Adrenal gland (tissue), 5 donors: ENCODE results near the gene SLC9A5.

Experiments used
- POLR2A ChIP-seq, 2 donors: fragments of 450-650 bp; IDR thresholded peaks; one replicate each; pipeline ENCODE4 v1.6.1; 2017; ENCODE audit warnings: antibody characterized with exemption in 2 of 2, mild to moderate bottlenecking in 2 of 2, moderate library complexity in 1 of 2
- TF ChIP-seq, protein P1 (sequence below), 6 experiments: fragments of 450-650 bp in 4 of 6; fragments of 200-600 bp in 2 of 6; sonication (generic) in 1 of 6; IDR thresholded peaks; 1 replicate in 5 of 6; 2 replicates in 1 of 6; pipeline versions ENCODE4 v1.5.1 to v1.8.0; 2016 to 2021; ENCODE audit warnings: antibody characterized with exemption in 6 of 6, mild to moderate bottlenecking in 2 of 6, moderate library complexity in 1 of 6
- donor health status: DM: no; HTN: no; CAD: no.

GRCh38 chr16:67275321-67275720 lies 26.5 kb downstream of the SLC9A5 start:
- TF ChIP-seq, protein P1, sequence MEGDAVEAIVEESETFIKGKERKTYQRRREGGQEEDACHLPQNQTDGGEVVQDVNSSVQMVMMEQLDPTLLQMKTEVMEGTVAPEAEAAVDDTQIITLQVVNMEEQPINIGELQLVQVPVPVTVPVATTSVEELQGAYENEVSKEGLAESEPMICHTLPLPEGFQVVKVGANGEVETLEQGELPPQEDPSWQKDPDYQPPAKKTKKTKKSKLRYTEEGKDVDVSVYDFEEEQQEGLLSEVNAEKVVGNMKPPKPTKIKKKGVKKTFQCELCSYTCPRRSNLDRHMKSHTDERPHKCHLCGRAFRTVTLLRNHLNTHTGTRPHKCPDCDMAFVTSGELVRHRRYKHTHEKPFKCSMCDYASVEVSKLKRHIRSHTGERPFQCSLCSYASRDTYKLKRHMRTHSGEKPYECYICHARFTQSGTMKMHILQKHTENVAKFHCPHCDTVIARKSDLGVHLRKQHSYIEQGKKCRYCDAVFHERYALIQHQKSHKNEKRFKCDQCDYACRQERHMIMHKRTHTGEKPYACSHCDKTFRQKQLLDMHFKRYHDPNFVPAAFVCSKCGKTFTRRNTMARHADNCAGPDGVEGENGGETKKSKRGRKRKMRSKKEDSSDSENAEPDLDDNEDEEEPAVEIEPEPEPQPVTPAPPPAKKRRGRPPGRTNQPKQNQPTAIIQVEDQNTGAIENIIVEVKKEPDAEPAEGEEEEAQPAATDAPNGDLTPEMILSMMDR (IDR thresholded peaks at IDR 0.05) = no peak
- TF ChIP-seq POLR2A (IDR thresholded peaks at IDR 0.05) = no peak
